GM12878 (cell line): ENCODE results near the gene ANKMY1. TPM values are rescaled to one million over a fixed set of nuclear protein-coding genes. Genes with fewer than 3 reads are reported as not detected.

Experiments
- ATAC-seq: fragments of 200-7000 bp; cut with Tn5 transposase; 3 replicates; pipeline ENCODE4 v1.9.1; 2020; ENCODE audit warnings: mild to moderate bottlenecking, moderate library complexity
- BruUV-seq: library from RNA; stranded (reverse); fragments of 400-500 nt; replicated peaks from 2 replicates; lab custom pipeline; 2021; lab: Mats Ljungman, UMichigan
- CTCF ChIA-PET: fragments of 300-600 bp; sonication (Branson Sonifier 250); formaldehyde crosslinking; extraction: SDS; loops from one replicate; lab custom pipeline; 2021; ENCODE audit warnings: inconsistent platforms; lab: Yijun Ruan, JAX
- POLR2A ChIA-PET: fragments of 350-600 bp; formaldehyde crosslinking; extraction: SDS; loops from one replicate; lab custom pipeline; 2021; ENCODE audit warnings: inconsistent platforms; lab: Charles Lee
- RAD21 ChIA-PET: fragments of 300-600 bp; sonication (Branson Sonifier 250); formaldehyde crosslinking; loops from one replicate; lab custom pipeline; 2023; ENCODE audit warnings: antibody characterized with exemption; ENCODE audit not compliant: unreplicated experiment; lab: Charles Lee
- SMC1A ChIA-PET: fragments of 300-600 bp; sonication (Branson Sonifier 250); formaldehyde crosslinking; loops from one replicate; lab custom pipeline; 2023; ENCODE audit not compliant: unreplicated experiment, uncharacterized antibody; lab: Charles Lee
- DNase-seq: peaks from one replicate; pipeline ENCODE4 v3.0.0-alpha.2; 2011; ENCODE audit warnings: low read depth, low spot score
- FAIRE-seq: peaks from 3 replicates; lab custom pipeline; 2011; peaks lifted over from hg19 to GRCh38; lab: Jason Lieb, UNC
- H2AFZ ChIP-seq: 2 replicates; pipeline ENCODE4 v1.6.0; 2011; ENCODE audit warnings: low read depth, low read length, control low read depth; ENCODE audit not compliant: control insufficient read depth
- H3K27ac ChIP-seq: 2 replicates; pipeline ENCODE4 v1.5.1; 2011; ENCODE audit warnings: control low read depth; ENCODE audit not compliant: control insufficient read depth, insufficient read depth
- H3K27me3 ChIP-seq, 2 experiments: replicated peaks in 1 of 2; 2 replicates each; pipeline versions ENCODE4 v1.6.0 to v1.6.1; 2011; ENCODE audit warnings: low read length in 1 of 2; ENCODE audit not compliant: control insufficient read depth in 2 of 2, insufficient read depth in 2 of 2
- H3K36me3 ChIP-seq, 2 experiments: 2 replicates each; pipeline ENCODE4 v1.5.1; 2011; ENCODE audit warnings: low read length in 1 of 2; ENCODE audit not compliant: control insufficient read depth in 2 of 2, insufficient read depth in 2 of 2
- H3K4me1 ChIP-seq: 2 replicates; pipeline ENCODE4 v1.6.1; 2011; ENCODE audit warnings: mild to moderate bottlenecking, low read length, moderate library complexity, mixed read lengths; ENCODE audit not compliant: control insufficient read depth, insufficient read depth
- H3K4me2 ChIP-seq: 2 replicates; pipeline ENCODE4 v1.6.0; 2011; ENCODE audit warnings: control low read depth; ENCODE audit not compliant: control insufficient read depth, insufficient read depth
- H3K4me3 ChIP-seq: fragments of 200-600 bp; sonication (generic); 2 replicates; pipeline ENCODE4 v1.5.1; 2016
- H3K79me2 ChIP-seq: 2 replicates; pipeline ENCODE4 v1.6.0; 2011; ENCODE audit warnings: low read length; ENCODE audit not compliant: control insufficient read depth, insufficient read depth
- H3K9ac ChIP-seq: 2 replicates; pipeline ENCODE4 v1.8.0; 2011; ENCODE audit warnings: low read length, control low read depth, mixed read lengths; ENCODE audit not compliant: control insufficient read depth, insufficient read depth
- H3K9me3 ChIP-seq: replicated peaks from 3 replicates; pipeline ENCODE4 v1.5.1; 2011; ENCODE audit warnings: mild to moderate bottlenecking, low read length; ENCODE audit not compliant: control insufficient read depth, insufficient read depth
- H4K20me1 ChIP-seq: 2 replicates; pipeline ENCODE4 v1.6.0; 2011; ENCODE audit not compliant: control insufficient read depth, insufficient read depth
- ASH2L ChIP-seq: fragments of 300-600, 200-600 bp; sonication (generic); IDR thresholded peaks from 2 replicates; pipeline ENCODE4 v1.6.1; 2017; ENCODE audit warnings: low read depth, mild to moderate bottlenecking, borderline replicate concordance
- IRF4 ChIP-seq: IDR thresholded peaks from 2 replicates; pipeline ENCODE4 v1.6.1; 2011; ENCODE audit warnings: low read depth, low read length
- KAT2A ChIP-seq: conservative IDR thresholded peaks from 2 replicates; pipeline ENCODE4 v1.6.1; 2011; ENCODE audit warnings: low read depth, low read length; ENCODE audit not compliant: control insufficient read depth
- MEF2A ChIP-seq: IDR thresholded peaks from 2 replicates; pipeline ENCODE4 v1.6.1; 2011; ENCODE audit warnings: low read depth, mild to moderate bottlenecking, low read length, moderate library complexity; ENCODE audit not compliant: insufficient read depth
- MTA2 ChIP-seq: fragments of 450-650 bp; IDR thresholded peaks from 2 replicates; pipeline ENCODE4 v1.6.1; 2016; ENCODE audit warnings: low read depth, mild to moderate bottlenecking, moderate library complexity
- SREBF1 ChIP-seq: IDR thresholded peaks from 2 replicates; pipeline ENCODE4 v1.6.1; 2012; ENCODE audit warnings: mild to moderate bottlenecking, low read length
- STAT3 ChIP-seq: IDR thresholded peaks from 2 replicates; pipeline ENCODE4 v1.6.1; 2011; ENCODE audit warnings: low read depth, low read length, improper control_type of control experiment
- ZNF274 ChIP-seq: IDR thresholded peaks from one replicate; pipeline ENCODE4 v1.8.0; 2011; ENCODE audit not compliant: insufficient read length, insufficient read depth
- WGBS: methylation state at CpG from one replicate; pipeline ENCODE4 v1.1.6; 2016; ENCODE audit warnings: low lambda C conversion rate; ENCODE audit not compliant: insufficient replicate concordance, insufficient coverage; ENCODE audit errors: missing lambda C conversion rate; 5-methylcytosine and 5-hydroxymethylcytosine counted together
- in situ Hi-C: fragments of 300-500 bp; cut with MboI; formaldehyde crosslinking; loops from 9 replicates; pipeline ENCODE4 v1.14.3; 2018; ENCODE audit warnings: mixed read lengths
- intact Hi-C: fragments of 100-400 bp; cut with micrococcal nuclease; formaldehyde crosslinking; loops from one replicate; pipeline ENCODE4 v1.14.2; 2022; ENCODE audit not compliant: unreplicated experiment
- polyA plus RNA-seq, 11 experiments: library from polyadenylated mRNA; depleted of rRNA in 4 of 11; unstranded in 6 of 11; stranded (reverse) in 5 of 11; fragments of >200 nt; fragmentation: Nextera tagmentation in 4 of 11; fragmentation: Illumina TruSeq in 1 of 11; extraction: Ambion mirVana in 4 of 11; extraction: Trizol in 1 of 11; gene quantifications; 1 replicate in 1 of 11; 2 replicates in 10 of 11; pipeline versions ENCODE4 v1.2.1 to v1.2.3, GENCODE V29; 2011 to 2016; ENCODE audit warnings: inconsistent platforms in 2 of 11, missing spikeins in 2 of 11, low read depth in 1 of 11
- total RNA-seq, 4 experiments: library from RNA; depleted of rRNA in 3 of 4; stranded (reverse); fragments of >200 nt in 3 of 4; fragmentation: Illumina TruSeq in 1 of 4; extraction: Trizol in 1 of 4; gene quantifications; 2 replicates each; pipeline versions ENCODE4 v1.2.1 to v1.2.3, GENCODE V29; 2013 to 2021
- TF ChIP-seq, protein P1 (sequence below): IDR thresholded peaks from 2 replicates; pipeline ENCODE4 v1.6.1; 2012; ENCODE audit warnings: low read depth, low read length, improper control_type of control experiment
- TF ChIP-seq, protein P2 (sequence below): fragments of 150-350 bp; IDR thresholded peaks from 2 replicates; pipeline ENCODE4 v1.6.1; 2016; ENCODE audit warnings: low read depth, low read length

ANKMY1 gene
- total and polyA plus RNA-seq, 10 of the 15 experiments (the other 5 are each of a cell fraction or from before 2014, with no cell fraction given), result 1.1 to 15.3 (median 11.1) TPM

DNA sequence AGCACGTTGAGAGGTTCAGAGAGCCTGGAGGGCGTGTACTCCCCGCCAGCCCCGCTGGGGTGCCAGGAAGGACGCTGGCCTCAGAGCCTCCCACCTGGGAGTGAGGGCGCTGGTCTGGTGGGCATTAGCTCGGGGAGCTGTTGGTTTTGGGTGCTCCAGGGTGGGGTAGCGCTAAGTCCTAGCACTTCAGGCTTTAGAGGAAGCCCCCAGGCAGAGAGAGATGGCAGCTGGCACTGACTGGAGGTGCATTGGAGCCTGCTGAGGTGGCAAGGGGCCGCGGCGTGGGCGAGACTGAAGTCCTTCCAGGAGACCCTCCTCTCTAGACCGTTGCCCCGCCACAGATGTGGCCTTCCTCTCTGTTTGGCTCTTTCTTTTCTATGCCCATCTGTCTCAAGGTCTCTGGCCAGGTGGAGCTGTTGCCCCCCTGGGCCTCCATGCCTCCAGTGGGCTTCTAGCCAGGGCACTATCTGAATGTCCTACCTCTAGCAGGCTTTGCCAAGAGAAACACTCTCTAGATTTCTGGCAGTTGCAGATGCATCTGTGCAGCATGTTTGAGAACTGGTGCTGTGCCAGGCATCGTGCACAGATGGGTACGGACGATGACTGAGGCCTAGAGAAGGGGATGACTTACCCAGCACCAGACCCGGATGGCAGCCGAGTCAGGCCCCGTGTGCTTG is 35.4 kb upstream of the ANKMY1 start:
- no peak for ATAC-seq
- no peak overlapping the region for H3K4me3 ChIP-seq
- BruUV-seq, result no TSS peak
- SMC1A ChIA-PET, result no interaction called here
- 92% methylated on average over 20 of the region's 20 CpGs for WGBS
- no peaks in the 10 kb centered on the region for H3K9me3 ChIP-seq
- no peaks in the 10 kb centered on the region for H3K27me3 ChIP-seq
- peaks cover 5% of the 10 kb centered on the region for H3K4me1 ChIP-seq
- peaks cover 2 to 21% of the 10 kb centered on the region in 2 experiments; a peak in 3 of 4 replicates for H3K36me3 ChIP-seq
- no peak overlapping the region for H3K9ac ChIP-seq
- intact Hi-C loops, result no loop called here
- TF ChIP-seq IRF4, result no peak
- no peak for TF ChIP-seq SREBF1
- TF ChIP-seq KAT2A, result no peak
- TF ChIP-seq, all 136 proteins: peak for 0
- in situ Hi-C loops, result no loop called here
- POLR2A ChIA-PET, result no interaction called here
- DNase-seq, result no peak
- RAD21 ChIA-PET, result no interaction called here
- H3K79me2 ChIP-seq, result peaks cover 10% of the 10 kb centered on the region
- no peak overlapping the region for H3K4me2 ChIP-seq
- no peak overlapping the region for H3K27ac ChIP-seq
- no peaks in the 10 kb centered on the region; the same call in 1 of the 2 replicates for H4K20me1 ChIP-seq
- CTCF ChIA-PET, result no interaction called here
- no peak for FAIRE-seq
- no peak overlapping the region for H2AFZ ChIP-seq

DNA sequence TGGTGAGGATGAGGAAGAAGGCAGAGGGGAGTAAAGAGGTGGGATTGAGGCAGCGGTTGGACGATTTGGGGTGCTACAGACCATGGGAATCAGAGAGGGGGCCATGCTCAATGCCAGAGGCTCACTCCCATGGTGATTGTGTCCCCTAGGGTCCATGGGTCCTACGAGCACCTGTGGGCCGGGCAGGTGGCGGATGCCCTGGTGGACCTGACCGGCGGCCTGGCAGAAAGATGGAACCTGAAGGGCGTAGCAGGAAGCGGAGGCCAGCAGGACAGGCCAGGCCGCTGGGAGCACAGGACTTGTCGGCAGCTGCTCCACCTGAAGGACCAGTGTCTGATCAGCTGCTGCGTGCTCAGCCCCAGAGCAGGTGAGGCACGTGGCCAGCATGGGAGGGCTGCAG is 34.0 kb upstream of the ANKMY1 start:
- Histone ChIP-seq H3K36me3 (peaks cover 2 to 16% of the 10 kb centered on the region in 2 experiments; a peak in 3 of 4 replicates), H4K20me1 (no peaks in the 10 kb centered on the region; the same call in 1 of the 2 replicates), H3K27me3 (no peaks in the 10 kb centered on the region), H3K27ac (no peak overlapping the region), H3K4me3 (no peak overlapping the region), H3K4me2 (no peak overlapping the region), H2AFZ (no peak overlapping the region), H3K79me2 (peaks cover 23% of the 10 kb centered on the region), H3K9ac (no peak overlapping the region), H3K4me1 (peaks cover 13% of the 10 kb centered on the region), H3K9me3 (no peaks in the 10 kb centered on the region)
- FAIRE-seq, result no peak
- no TSS peak for BruUV-seq
- no peak for ATAC-seq
- 91% methylated on average over 11 of the region's 13 CpGs for WGBS
- in situ Hi-C loops (no loop called here), intact Hi-C loops (no loop called here)
- ChIA-PET CTCF (no interaction called here), SMC1A (no interaction called here), RAD21 (no interaction called here), POLR2A (no interaction called here)
- DNase-seq, result no peak
- TF ChIP-seq MEF2A (no peak), MTA2 (no peak), ZNF274 (no peak), ASH2L (no peak), STAT3 (no peak)
- TF ChIP-seq, protein P1, sequence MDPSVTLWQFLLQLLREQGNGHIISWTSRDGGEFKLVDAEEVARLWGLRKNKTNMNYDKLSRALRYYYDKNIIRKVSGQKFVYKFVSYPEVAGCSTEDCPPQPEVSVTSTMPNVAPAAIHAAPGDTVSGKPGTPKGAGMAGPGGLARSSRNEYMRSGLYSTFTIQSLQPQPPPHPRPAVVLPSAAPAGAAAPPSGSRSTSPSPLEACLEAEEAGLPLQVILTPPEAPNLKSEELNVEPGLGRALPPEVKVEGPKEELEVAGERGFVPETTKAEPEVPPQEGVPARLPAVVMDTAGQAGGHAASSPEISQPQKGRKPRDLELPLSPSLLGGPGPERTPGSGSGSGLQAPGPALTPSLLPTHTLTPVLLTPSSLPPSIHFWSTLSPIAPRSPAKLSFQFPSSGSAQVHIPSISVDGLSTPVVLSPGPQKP, result no peak
- TF ChIP-seq, protein P2, sequence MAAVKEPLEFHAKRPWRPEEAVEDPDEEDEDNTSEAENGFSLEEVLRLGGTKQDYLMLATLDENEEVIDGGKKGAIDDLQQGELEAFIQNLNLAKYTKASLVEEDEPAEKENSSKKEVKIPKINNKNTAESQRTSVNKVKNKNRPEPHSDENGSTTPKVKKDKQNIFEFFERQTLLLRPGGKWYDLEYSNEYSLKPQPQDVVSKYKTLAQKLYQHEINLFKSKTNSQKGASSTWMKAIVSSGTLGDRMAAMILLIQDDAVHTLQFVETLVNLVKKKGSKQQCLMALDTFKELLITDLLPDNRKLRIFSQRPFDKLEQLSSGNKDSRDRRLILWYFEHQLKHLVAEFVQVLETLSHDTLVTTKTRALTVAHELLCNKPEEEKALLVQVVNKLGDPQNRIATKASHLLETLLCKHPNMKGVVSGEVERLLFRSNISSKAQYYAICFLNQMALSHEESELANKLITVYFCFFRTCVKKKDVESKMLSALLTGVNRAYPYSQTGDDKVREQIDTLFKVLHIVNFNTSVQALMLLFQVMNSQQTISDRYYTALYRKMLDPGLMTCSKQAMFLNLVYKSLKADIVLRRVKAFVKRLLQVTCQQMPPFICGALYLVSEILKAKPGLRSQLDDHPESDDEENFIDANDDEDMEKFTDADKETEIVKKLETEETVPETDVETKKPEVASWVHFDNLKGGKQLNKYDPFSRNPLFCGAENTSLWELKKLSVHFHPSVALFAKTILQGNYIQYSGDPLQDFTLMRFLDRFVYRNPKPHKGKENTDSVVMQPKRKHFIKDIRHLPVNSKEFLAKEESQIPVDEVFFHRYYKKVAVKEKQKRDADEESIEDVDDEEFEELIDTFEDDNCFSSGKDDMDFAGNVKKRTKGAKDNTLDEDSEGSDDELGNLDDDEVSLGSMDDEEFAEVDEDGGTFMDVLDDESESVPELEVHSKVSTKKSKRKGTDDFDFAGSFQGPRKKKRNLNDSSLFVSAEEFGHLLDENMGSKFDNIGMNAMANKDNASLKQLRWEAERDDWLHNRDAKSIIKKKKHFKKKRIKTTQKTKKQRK, result no peak
